GM19351 (cell line): Measurements from ENCODE around the gene CAMK1D.
"Not testable (repeated sequence)": the region's sequence is repeated elsewhere in the genome, so short reads cannot be mapped to it uniquely, and the experiment has no call there.

Experiments used
- ATAC-seq: cut with Tn5 transposase; IDR thresholded peaks from one replicate; pipeline ENCODE4 v1.9.1; 2021; ENCODE audit warnings: mild to moderate bottlenecking, moderate library complexity; ENCODE audit not compliant: unreplicated experiment

The CAMK1D gene

DNA sequence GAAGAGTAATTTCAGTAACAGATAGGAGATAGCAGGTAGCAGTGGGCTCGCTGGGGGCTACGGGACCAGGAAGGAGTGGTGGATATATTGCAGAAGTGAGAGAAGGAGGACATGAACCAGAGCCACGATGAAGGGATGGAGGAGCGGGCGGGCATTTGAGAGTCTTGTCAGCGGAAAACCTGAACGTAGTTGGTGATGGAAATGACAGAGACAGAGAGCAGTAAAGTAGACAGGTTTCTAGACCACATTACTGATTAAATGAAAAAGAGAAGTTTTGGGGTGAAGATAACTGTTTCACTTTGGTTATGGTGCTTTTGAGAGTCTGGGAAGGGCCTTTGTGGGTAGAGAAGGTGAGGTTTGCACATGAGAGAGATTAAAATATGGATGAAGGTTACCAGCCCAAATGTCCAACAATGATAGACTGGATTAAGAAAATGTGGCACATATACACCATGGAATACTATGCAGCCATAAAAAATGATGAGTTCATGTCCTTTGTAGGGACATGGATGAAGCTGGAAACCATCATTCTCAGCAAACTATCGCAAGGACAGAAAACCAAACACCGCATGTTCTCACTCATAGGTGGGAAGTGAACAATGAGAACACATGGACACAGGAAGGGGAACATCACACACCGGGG lies 196.9 kb downstream of the CAMK1D start:
- ATAC-seq: not testable (repeated sequence)

- ATAC-seq: no peak
These were observed 198.0 kb downstream of the CAMK1D start for GRCh38 chr10:12547301-12547771.

DNA sequence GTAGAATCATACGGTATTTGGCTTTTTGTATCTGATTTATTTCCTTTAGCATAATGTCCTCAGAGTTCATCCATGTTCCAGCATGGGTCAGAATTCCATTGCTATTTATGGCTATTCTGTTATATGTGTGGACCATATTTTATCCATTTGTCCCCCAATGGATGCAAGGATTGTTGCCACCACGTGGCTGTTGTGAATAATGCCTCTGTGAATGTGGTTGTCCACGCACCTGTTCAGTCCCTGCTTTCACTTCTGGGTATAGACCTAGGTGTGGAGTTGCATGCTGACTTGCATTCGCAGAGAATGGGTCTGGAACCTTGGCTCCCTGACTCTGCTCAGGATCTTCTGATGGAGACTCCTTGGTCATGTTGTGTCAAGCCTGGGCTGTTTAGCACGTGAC lies 199.9 kb downstream of the CAMK1D start:
- ATAC-seq: no peak

- no peak for ATAC-seq
These were observed 201.6 kb downstream of the CAMK1D start for GRCh38 chr10:12550994-12551393.

DNA sequence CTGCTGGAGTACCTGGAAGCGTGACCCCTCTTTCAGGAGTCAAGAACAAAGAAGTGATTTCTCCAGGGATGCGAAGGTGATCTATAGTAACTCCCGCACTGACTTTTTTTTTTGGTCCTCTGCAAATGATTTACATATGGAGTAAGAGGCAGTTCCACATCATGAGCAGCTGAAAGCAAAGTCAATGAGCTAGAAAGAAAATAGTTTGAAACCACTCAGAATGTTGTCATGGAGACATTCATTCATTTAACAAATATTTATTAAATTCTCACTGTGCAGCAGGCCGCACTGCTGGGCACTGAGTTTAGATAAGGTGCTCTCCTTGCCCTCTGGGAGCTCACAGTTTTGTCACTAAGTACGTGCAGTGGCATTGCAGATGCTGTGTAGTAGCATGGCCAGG lies 206.7 kb downstream of the CAMK1D start:
- no peak for ATAC-seq

GRCh38 chr10:12559578-12560178 lies 210.3 kb downstream of the CAMK1D start:
- ATAC-seq: no peak

- ATAC-seq: no peak
These were observed 212.0 kb downstream of the CAMK1D start for GRCh38 chr10:12561307-12561706.

GRCh38 chr10:12561720-12562119 lies 212.4 kb downstream of the CAMK1D start:
- no peak for ATAC-seq

DNA sequence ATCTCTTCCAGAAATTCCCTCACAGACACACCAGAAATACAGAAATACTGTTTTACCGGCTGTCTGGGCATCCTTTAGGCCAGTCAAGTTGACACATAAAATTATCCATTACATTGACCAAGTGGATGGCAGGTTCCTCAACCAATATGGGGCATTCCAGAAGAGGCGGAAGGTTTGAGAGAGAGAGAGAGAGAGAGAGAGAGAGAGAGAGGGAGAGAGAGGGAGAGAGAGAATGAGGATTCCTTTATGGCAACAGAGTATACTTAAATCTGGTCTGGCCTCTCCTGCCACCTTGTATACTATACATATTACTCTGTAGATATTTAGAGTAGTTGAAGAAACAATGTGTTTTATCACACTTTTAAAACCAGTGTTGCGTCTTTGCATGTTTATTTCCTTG lies 214.1 kb downstream of the CAMK1D start:
- no peak for ATAC-seq

DNA sequence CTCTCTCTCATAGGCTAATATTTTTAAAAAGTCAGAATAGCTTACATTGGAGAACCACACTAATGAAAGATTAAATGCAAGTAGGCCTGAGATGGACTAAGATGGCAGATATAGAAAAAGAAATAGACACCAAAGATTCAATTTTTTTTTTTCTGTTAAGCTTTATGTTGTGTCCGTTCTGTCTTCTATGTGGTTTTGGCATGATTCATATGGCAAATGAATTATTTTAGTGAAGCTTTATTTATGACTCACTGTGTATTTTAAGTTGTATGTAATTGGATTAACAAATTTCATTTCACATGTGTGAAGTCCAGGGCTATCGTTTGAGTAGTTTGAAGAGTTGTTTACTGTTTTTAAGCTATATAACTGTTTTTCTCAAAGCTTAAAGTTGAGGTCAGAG lies 214.8 kb downstream of the CAMK1D start:
- no peak for ATAC-seq

GRCh38 chr10:12566161-12567115 lies 217.1 kb downstream of the CAMK1D start:
- no peak for ATAC-seq

GRCh38 chr10:12568391-12569009 lies 219.2 kb downstream of the CAMK1D start:
- ATAC-seq: no peak

- no peak for ATAC-seq
These were observed 222.9 kb downstream of the CAMK1D start for GRCh38 chr10:12572281-12572680.

GRCh38 chr10:12577610-12578009 lies 228.3 kb downstream of the CAMK1D start:
- no peak for ATAC-seq

GRCh38 chr10:12579954-12580858 lies 230.9 kb downstream of the CAMK1D start:
- no peak for ATAC-seq

- ATAC-seq: no peak
These were observed 234.7 kb downstream of the CAMK1D start for GRCh38 chr10:12583891-12584595.

DNA sequence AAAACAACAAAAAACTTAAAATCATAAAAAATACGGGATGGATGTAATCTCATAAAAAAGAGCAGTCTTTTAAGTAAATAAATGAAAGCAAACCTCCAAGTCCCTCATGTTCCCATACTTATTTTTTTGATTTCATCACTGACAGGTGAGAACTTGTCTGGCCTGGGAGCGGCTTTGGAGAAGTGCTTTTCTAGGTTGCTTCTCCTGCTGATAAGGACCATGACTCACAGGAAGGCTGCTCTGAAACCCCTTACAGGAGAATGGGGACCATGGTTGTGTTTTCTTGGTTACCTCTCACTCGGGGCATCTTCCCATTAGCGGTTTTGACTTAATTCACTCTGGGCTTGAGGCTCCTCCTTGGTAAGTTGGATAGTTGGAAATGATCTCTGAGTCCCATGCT lies 237.4 kb downstream of the CAMK1D start:
- ATAC-seq: no peak

DNA sequence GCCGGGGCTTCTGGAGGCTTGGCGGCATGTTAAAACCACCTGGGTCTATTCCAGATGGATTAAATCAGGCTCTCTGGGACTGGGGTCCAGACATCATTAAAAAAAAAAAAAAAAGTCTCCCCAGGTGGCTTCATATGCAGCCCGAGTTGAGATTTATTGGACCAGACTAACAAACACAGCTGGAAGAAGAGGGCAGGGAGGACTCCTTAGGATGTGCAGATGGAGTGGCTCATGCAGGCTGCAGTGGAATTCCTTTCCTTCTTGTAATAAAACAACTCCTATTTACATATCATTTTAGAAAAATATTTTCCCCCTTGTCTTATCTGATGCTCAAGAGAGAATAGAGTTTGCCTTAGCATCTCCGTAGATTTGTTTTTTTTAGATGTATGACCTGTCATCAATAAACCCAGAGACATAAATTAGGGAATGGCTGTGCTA lies 238.1 kb downstream of the CAMK1D start:
- ATAC-seq: no peak

GRCh38 chr10:12588091-12588860 lies 238.9 kb downstream of the CAMK1D start:
- no peak for ATAC-seq
